ENCODE data around the gene CHFR.

GRCh38 chr12:132872975-132873421 is 14.4 kb downstream of the CHFR start:
- no peak for TF ChIP-seq CTCF (conservative IDR thresholded peaks at IDR 0.05)
- TF ChIP-seq ZFX (IDR thresholded peaks at IDR 0.05): no peak

All from C4-2B (cell line).